Smooth muscle cell (in vitro differentiated cells): ENCODE measurements around the gene MAS1L. TPM values are rescaled to one million over a fixed set of nuclear protein-coding genes. Genes with fewer than 3 reads are reported as not detected.

Experiments used
- DNase-seq: peaks from one replicate; lab custom pipeline; 2025; ENCODE audit not compliant: unreplicated experiment; lab: John Stamatoyannopoulos, UW
- H2AFZ ChIP-seq: fragments of 200-600 bp; sonication (generic); 2 replicates; pipeline ENCODE4 v1.6.0; 2016; ENCODE audit warnings: antibody characterized with exemption, low read depth, mild to moderate bottlenecking
- H3F3A ChIP-seq: fragments of 200-600 bp; sonication (generic); 2 replicates; pipeline ENCODE4 v1.6.0; 2017; ENCODE audit warnings: antibody characterized with exemption, low read depth
- H3K27ac ChIP-seq: fragments of 200-600 bp; sonication (generic); 2 replicates; pipeline ENCODE4 v1.5.1; 2016; ENCODE audit warnings: low read depth, mild to moderate bottlenecking
- H3K27me3 ChIP-seq: fragments of 200-600 bp; sonication (generic); 2 replicates; pipeline ENCODE4 v1.6.1; 2016; ENCODE audit warnings: low read depth, mild to moderate bottlenecking
- H3K36me3 ChIP-seq: fragments of 200-600 bp; sonication (generic); 2 replicates; pipeline ENCODE4 v1.5.1; 2016; ENCODE audit warnings: low read depth
- H3K4me1 ChIP-seq: fragments of 200-600 bp; sonication (generic); 2 replicates; pipeline ENCODE4 v1.5.1; 2016; ENCODE audit warnings: low read depth
- H3K4me2 ChIP-seq: fragments of 200-600 bp; sonication (generic); 2 replicates; pipeline ENCODE4 v1.6.0; 2016; ENCODE audit warnings: mild to moderate bottlenecking
- H3K4me3 ChIP-seq: fragments of 200-600 bp; sonication (generic); 2 replicates; pipeline ENCODE4 v1.5.1; 2016; ENCODE audit warnings: mild to moderate bottlenecking
- H3K79me2 ChIP-seq: fragments of 200-600 bp; sonication (generic); 2 replicates; pipeline ENCODE4 v1.6.0; 2016; ENCODE audit warnings: low read depth, mild to moderate bottlenecking
- H3K9ac ChIP-seq: fragments of 200-600 bp; sonication (generic); 2 replicates; pipeline ENCODE4 v1.6.0; 2016; ENCODE audit warnings: low read depth
- H3K9me3 ChIP-seq: fragments of 200-600 bp; sonication (generic); replicated peaks from 2 replicates; pipeline ENCODE4 v1.5.1; 2016; ENCODE audit warnings: low read depth
- H4K20me1 ChIP-seq: fragments of 200-600 bp; sonication (generic); 2 replicates; pipeline ENCODE4 v1.6.0; 2016; ENCODE audit warnings: low read depth
- CTCF ChIP-seq: fragments of 200-600 bp; sonication (generic); IDR thresholded peaks from 2 replicates; pipeline ENCODE4 v1.5.1; 2017; ENCODE audit warnings: borderline replicate concordance, mild to moderate bottlenecking, antibody characterized with exemption; ENCODE audit not compliant: insufficient read depth, poor library complexity, severe bottlenecking
- WGBS: methylation state at CpG from one replicate; pipeline ENCODE4 v1.1.7; 2016; ENCODE audit warnings: low lambda C conversion rate; 5-methylcytosine and 5-hydroxymethylcytosine counted together
- polyA plus RNA-seq: library from polyadenylated mRNA; unstranded; fragments of >200 nt; fragmentation: Nextera tagmentation; extraction: Ambion mirVana; gene quantifications from 2 replicates; pipeline ENCODE4 v1.2.1, GENCODE V29; 2016
- total RNA-seq: library from RNA; depleted of rRNA; stranded (reverse); fragments of >200 nt; gene quantifications from 2 replicates; pipeline ENCODE4 v1.2.3, GENCODE V29; 2014

Gene MAS1L
- total RNA-seq, result not detected in 2 replicates
- not detected in 2 replicates for polyA plus RNA-seq

GRCh38 chr6:29487660-29488059, at the start of gene MAS1L:
TSS of gene MAS1L (minus strand) at chr6:29487956. CDS start at chr6:29487902, 54 bp downstream.
- Histone ChIP-seq H3K4me1 (no peaks in the 10 kb centered on the region), H3K27me3 (no peaks in the 10 kb centered on the region), H3K9me3 (no peaks in the 10 kb centered on the region), H3K9ac (no peak within 1 kb of the TSS), H3K79me2 (no peaks in the 10 kb centered on the region), H3K4me3 (no peak within 1 kb of the TSS), H4K20me1 (no peaks in the 10 kb centered on the region), H3K4me2 (no peak within 1 kb of the TSS), H3K36me3 (no peaks in the 10 kb centered on the region), H3F3A (no peaks in the 10 kb centered on the region), H3K27ac (no peak within 1 kb of the TSS), H2AFZ (no peak within 1 kb of the TSS)
- WGBS, result 89% methylated on average over 2 of the region's 2 CpGs
- DNase-seq, result no peak
- TF ChIP-seq CTCF, result no peak

GRCh38 chr6:29532320-29532951, 44.7 kb upstream of the MAS1L start:
- no peak overlapping the region for H3K27ac ChIP-seq
- no peak for DNase-seq
- H3K27me3 ChIP-seq, result no peaks in the 10 kb centered on the region
- H3K9me3 ChIP-seq, result no peaks in the 10 kb centered on the region
- no peaks in the 10 kb centered on the region for H3K36me3 ChIP-seq
- H2AFZ ChIP-seq, result no peak overlapping the region
- 55% methylated on average over 2 of the region's 2 CpGs for WGBS
- no peak overlapping the region for H3K4me3 ChIP-seq
- H3K9ac ChIP-seq, result no peak overlapping the region
- no peaks in the 10 kb centered on the region for H4K20me1 ChIP-seq
- H3K4me1 ChIP-seq, result no peaks in the 10 kb centered on the region
- no peaks in the 10 kb centered on the region for H3K79me2 ChIP-seq
- no peaks in the 10 kb centered on the region for H3F3A ChIP-seq
- no peak overlapping the region for H3K4me2 ChIP-seq
- no peak for TF ChIP-seq CTCF

- no peaks in the 10 kb centered on the region for H3K4me1 ChIP-seq
- DNase-seq, result no peak
- no peaks in the 10 kb centered on the region for H3K36me3 ChIP-seq
- WGBS, result 57% methylated on average over 3 of the region's 3 CpGs
- H3F3A ChIP-seq, result no peaks in the 10 kb centered on the region
- no peaks in the 10 kb centered on the region for H3K9me3 ChIP-seq
- no peak overlapping the region for H3K4me2 ChIP-seq
- no peak overlapping the region for H3K9ac ChIP-seq
- H2AFZ ChIP-seq, result no peak overlapping the region
- H3K4me3 ChIP-seq, result no peak overlapping the region
- no peaks in the 10 kb centered on the region for H3K27me3 ChIP-seq
- no peaks in the 10 kb centered on the region for H4K20me1 ChIP-seq
- no peak overlapping the region for H3K27ac ChIP-seq
- no peaks in the 10 kb centered on the region for H3K79me2 ChIP-seq
- TF ChIP-seq CTCF, result no peak
These were observed 43.9 kb upstream of the MAS1L start for GRCh38 chr6:29531668-29532067.
